Caco-2 (cell line): ENCODE data around the gene OR2T6. TPM values are rescaled to one million over a fixed set of nuclear protein-coding genes. Genes with fewer than 3 reads are reported as not detected.

Experiments used
- Bru-seq: library from RNA; stranded (reverse); fragments of 400-500 nt; gene quantifications from one replicate; lab custom pipeline; 2021; lab: Mats Ljungman, UMichigan
- BruChase-seq, 2 experiments: library from RNA; stranded (reverse); fragments of 400-500 nt; gene quantifications; one replicate each; lab custom pipeline; 2021; lab: Mats Ljungman, UMichigan
- BruUV-seq: library from RNA; stranded (reverse); fragments of 400-500 nt; replicated peaks from 2 replicates; lab custom pipeline; 2021; lab: Mats Ljungman, UMichigan
- CTCF ChIA-PET: fragments of 300-600 bp; sonication (Branson Sonifier 250); formaldehyde crosslinking; loops from one replicate; lab custom pipeline; 2022; ENCODE audit warnings: antibody characterized with exemption; lab: Charles Lee
- POLR2A ChIA-PET: fragments of 300-600 bp; sonication (Branson Sonifier 250); formaldehyde crosslinking; loops from one replicate; lab custom pipeline; 2022; ENCODE audit warnings: antibody characterized with exemption; lab: Charles Lee
- DNase-seq, 2 experiments: peaks; one replicate each; pipeline versions ENCODE4 v3.0.0 to v3.0.0-alpha.2; 2020 to 2022
- H3K27me3 ChIP-seq: replicated peaks from 2 replicates; pipeline ENCODE4 v1.6.0; 2011; ENCODE audit warnings: low read length; ENCODE audit not compliant: control insufficient read depth, insufficient read depth
- H3K36me3 ChIP-seq: 2 replicates; pipeline ENCODE4 v1.5.1; 2011; ENCODE audit warnings: low read length; ENCODE audit not compliant: control insufficient read depth, insufficient read depth
- H3K4me1 ChIP-seq: fragments of 250-450 bp; sonication (Bioruptor Pico); 2 replicates; pipeline ENCODE4 v1.5.1; 2020; ENCODE audit warnings: mild to moderate bottlenecking
- H3K4me3 ChIP-seq: 2 replicates; pipeline ENCODE4 v1.5.1; 2011; ENCODE audit warnings: low read depth, mild to moderate bottlenecking, control low read depth, low read length
- H3K9me3 ChIP-seq: fragments of 250-450 bp; sonication (Bioruptor Pico); 2 replicates; pipeline ENCODE4 v1.5.1; 2020; ENCODE audit warnings: mild to moderate bottlenecking, moderate library complexity
- H3K27ac Mint-ChIP-seq: one replicate; pipeline ENCODE4 v1.8.0; 2022; ENCODE audit warnings: mixed read lengths; ENCODE audit not compliant: unreplicated experiment
- H3K27me3 Mint-ChIP-seq: one replicate; pipeline ENCODE4 v1.8.0; 2022; ENCODE audit warnings: mixed read lengths; ENCODE audit not compliant: insufficient read depth, unreplicated experiment
- H3K36me3 Mint-ChIP-seq: one replicate; pipeline ENCODE4 v1.8.0; 2022; ENCODE audit warnings: mild to moderate bottlenecking, mixed read lengths; ENCODE audit not compliant: insufficient read depth, unreplicated experiment
- H3K4me1 Mint-ChIP-seq: one replicate; pipeline ENCODE4 v1.8.0; 2022; ENCODE audit warnings: low read depth, mixed read lengths; ENCODE audit not compliant: unreplicated experiment
- H3K4me3 Mint-ChIP-seq: one replicate; pipeline ENCODE4 v1.8.0; 2022; ENCODE audit warnings: mild to moderate bottlenecking, moderate library complexity, mixed read lengths; ENCODE audit not compliant: unreplicated experiment
- H3K9me3 Mint-ChIP-seq: one replicate; pipeline ENCODE4 v1.8.0; 2022; ENCODE audit warnings: mixed read lengths; ENCODE audit not compliant: unreplicated experiment
- intact Hi-C: fragments of 100-400 bp; cut with micrococcal nuclease; formaldehyde crosslinking; loops from one replicate; pipeline ENCODE4 v1.10.0; 2022; ENCODE audit not compliant: unreplicated experiment
- long read RNA-seq: library from polyadenylated mRNA; stranded (forward); transcript quantifications from one replicate; pipeline ENCODE4 v2.0.0, GENCODE V29; 2022
- total RNA-seq: library from RNA; stranded (reverse); gene quantifications from 2 replicates; pipeline ENCODE4 v1.2.3, GENCODE V29; 2022
- TF ChIP-seq, protein P1 (sequence below), 2 experiments: fragments of 200-600 bp in 1 of 2; IDR thresholded peaks; 1 replicate in 1 of 2; 2 replicates in 1 of 2; pipeline versions ENCODE4 v1.5.1 to v1.8.0; 2011 to 2022; ENCODE audit warnings: antibody characterized with exemption in 1 of 2, control low read depth in 1 of 2, inconsistent platforms in 1 of 2, low read depth in 1 of 2, low read length in 1 of 2, mild to moderate bottlenecking in 1 of 2, moderate library complexity in 1 of 2; ENCODE audit not compliant: insufficient read depth in 1 of 2, severe bottlenecking in 1 of 2, unreplicated experiment in 1 of 2

OR2T6 gene, protein sequence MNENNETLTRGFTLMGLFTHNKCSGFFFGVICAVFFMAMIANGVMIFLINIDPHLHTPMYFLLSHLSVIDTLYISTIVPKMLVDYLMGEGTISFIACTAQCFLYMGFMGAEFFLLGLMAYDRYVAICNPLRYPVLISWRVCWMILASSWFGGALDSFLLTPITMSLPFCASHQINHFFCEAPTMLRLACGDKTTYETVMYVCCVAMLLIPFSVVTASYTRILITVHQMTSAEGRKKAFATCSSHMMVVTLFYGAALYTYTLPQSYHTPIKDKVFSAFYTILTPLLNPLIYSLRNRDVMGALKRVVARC
- total RNA-seq (not detected in 2 replicates), Bru-seq, nascent RNA (not detected), BruChase-seq, experiment 1, labeled RNA remaining after a 2-hour chase (not detected), BruChase-seq, experiment 2, labeled RNA remaining after a 6-hour chase (not detected)
- long read RNA-seq = 0 reads

DNA sequence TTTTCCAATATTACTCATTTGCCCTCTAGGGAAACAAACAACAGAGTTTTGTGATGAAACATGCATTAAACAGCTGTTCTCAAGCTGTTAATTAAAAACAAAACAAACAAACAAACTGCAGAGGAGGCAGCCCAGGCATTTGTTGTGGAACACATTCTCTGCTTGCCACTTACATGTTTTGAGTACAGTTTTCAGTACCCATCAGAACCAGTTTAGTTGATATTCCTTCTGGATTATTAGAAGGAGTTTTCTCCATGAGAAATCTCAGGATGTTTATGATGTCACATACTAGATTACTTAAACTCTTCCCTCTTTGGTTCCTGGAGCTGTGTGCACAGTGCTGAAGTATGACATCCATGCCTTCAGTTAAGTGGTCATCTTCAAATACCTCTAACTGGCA is at the start of gene OR2T6:
TSS of gene OR2T6 (plus strand) at position 301 of the 400 bp plus-strand sequence. CDS start 11,863 bp downstream, outside the sequence.
- no peaks in the 10 kb centered on the region for H3K36me3 Mint-ChIP-seq
- no peaks in the 10 kb centered on the region for H3K36me3 ChIP-seq
- H3K4me3 ChIP-seq = no peak within 1 kb of the TSS
- ChIA-PET POLR2A (no interaction called here), CTCF (no interaction called here)
- no peaks in the 10 kb centered on the region for H3K9me3 ChIP-seq
- no peaks in the 10 kb centered on the region for H3K4me1 Mint-ChIP-seq
- no TSS peak for BruUV-seq
- H3K27me3 ChIP-seq = no peaks in the 10 kb centered on the region
- no peaks in the 10 kb centered on the region for H3K4me1 ChIP-seq
- DNase-seq = no peak
- no peak within 1 kb of the TSS for H3K27ac Mint-ChIP-seq
- H3K4me3 Mint-ChIP-seq = no peak within 1 kb of the TSS
- TF ChIP-seq, protein P1, sequence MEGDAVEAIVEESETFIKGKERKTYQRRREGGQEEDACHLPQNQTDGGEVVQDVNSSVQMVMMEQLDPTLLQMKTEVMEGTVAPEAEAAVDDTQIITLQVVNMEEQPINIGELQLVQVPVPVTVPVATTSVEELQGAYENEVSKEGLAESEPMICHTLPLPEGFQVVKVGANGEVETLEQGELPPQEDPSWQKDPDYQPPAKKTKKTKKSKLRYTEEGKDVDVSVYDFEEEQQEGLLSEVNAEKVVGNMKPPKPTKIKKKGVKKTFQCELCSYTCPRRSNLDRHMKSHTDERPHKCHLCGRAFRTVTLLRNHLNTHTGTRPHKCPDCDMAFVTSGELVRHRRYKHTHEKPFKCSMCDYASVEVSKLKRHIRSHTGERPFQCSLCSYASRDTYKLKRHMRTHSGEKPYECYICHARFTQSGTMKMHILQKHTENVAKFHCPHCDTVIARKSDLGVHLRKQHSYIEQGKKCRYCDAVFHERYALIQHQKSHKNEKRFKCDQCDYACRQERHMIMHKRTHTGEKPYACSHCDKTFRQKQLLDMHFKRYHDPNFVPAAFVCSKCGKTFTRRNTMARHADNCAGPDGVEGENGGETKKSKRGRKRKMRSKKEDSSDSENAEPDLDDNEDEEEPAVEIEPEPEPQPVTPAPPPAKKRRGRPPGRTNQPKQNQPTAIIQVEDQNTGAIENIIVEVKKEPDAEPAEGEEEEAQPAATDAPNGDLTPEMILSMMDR (IDR thresholded peaks at IDR 0.05; ENCODE audit: insufficient read depth in 1 of 2, low read depth in 1 of 2, low read length in 1 of 2, severe bottlenecking in 1 of 2, unreplicated experiment in 1 of 2) = no peak
- H3K9me3 Mint-ChIP-seq = peaks cover 14% of the 10 kb centered on the region
- no peaks in the 10 kb centered on the region for H3K27me3 Mint-ChIP-seq
- intact Hi-C loops = no loop called here

DNA sequence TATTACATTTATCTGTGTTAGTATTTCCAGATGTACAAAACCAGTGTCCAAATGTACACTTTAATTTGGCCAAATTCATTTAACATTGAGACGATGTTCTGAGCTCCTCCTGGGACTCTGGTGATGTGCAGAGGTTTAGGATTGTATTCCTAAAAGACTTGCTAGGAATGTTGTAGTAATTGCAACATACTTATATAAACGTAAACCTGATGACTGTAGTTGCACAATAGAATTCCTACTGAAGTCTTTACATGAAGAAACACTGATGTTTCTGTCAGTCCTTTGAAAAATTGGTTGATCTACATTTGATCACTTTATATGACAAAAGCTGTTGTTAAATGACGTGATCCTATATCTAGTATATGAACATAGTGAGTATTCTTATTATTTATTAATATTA is 32.1 kb upstream of the OR2T6 start:
- Mint-ChIP-seq H3K4me1 (no peaks in the 10 kb centered on the region), H3K27ac (no peak overlapping the region), H3K36me3 (no peaks in the 10 kb centered on the region), H3K27me3 (no peaks in the 10 kb centered on the region), H3K4me3 (no peak overlapping the region), H3K9me3 (peaks cover 13% of the 10 kb centered on the region)
- Histone ChIP-seq H3K9me3 (no peaks in the 10 kb centered on the region), H3K36me3 (no peaks in the 10 kb centered on the region), H3K4me3 (no peak overlapping the region), H3K27me3 (no peaks in the 10 kb centered on the region), H3K4me1 (no peaks in the 10 kb centered on the region)
- DNase-seq = no peak
- TF ChIP-seq, protein P1 (IDR thresholded peaks at IDR 0.05; ENCODE audit: insufficient read depth in 1 of 2, low read depth in 1 of 2, low read length in 1 of 2, severe bottlenecking in 1 of 2, unreplicated experiment in 1 of 2) = no peak
- intact Hi-C loops = no loop called here
- POLR2A ChIA-PET = no interaction called here
- no TSS peak for BruUV-seq
- CTCF ChIA-PET = no interaction called here

DNA sequence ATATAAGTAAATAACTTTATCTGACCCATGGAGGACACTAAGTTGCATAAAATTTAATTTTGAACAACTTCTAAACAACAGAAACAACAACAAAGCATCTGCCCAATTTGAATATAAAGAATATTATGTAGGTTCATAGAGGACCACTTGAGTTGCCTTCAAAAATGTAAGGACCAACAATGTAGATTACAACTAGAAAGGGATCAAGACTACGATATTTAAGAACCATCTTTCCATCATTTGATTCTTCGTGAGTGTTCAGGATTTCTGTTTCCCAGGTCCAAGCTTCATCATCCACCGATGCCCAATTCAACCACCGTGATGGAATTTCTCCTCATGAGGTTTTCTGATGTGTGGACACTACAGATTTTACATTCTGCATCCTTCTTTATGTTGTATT is 27.1 kb upstream of the OR2T6 start, which contains the start of gene OR14C36:
TSS of gene OR14C36 (plus strand) at position 301 of the 400 bp plus-strand sequence. CDS start at position 301, 0 bp downstream.
- intact Hi-C loops = no loop called here
- no peaks in the 10 kb centered on the region for H3K36me3 ChIP-seq
- H3K27me3 ChIP-seq = no peaks in the 10 kb centered on the region
- no peaks in the 10 kb centered on the region for H3K9me3 ChIP-seq
- TF ChIP-seq, protein P1 (IDR thresholded peaks at IDR 0.05; ENCODE audit: insufficient read depth in 1 of 2, low read depth in 1 of 2, low read length in 1 of 2, severe bottlenecking in 1 of 2, unreplicated experiment in 1 of 2) = no peak
- no peaks in the 10 kb centered on the region for H3K36me3 Mint-ChIP-seq
- H3K27me3 Mint-ChIP-seq = no peaks in the 10 kb centered on the region
- no peak for DNase-seq
- no peaks in the 10 kb centered on the region for H3K9me3 Mint-ChIP-seq
- H3K4me3 Mint-ChIP-seq = no peak within 1 kb of the TSS
- no TSS peak for BruUV-seq
- H3K4me1 Mint-ChIP-seq = no peaks in the 10 kb centered on the region
- ChIA-PET POLR2A (no interaction called here), CTCF (no interaction called here)
- H3K4me1 ChIP-seq = no peaks in the 10 kb centered on the region
- no peak within 1 kb of the TSS for H3K27ac Mint-ChIP-seq
- no peak within 1 kb of the TSS for H3K4me3 ChIP-seq
